Smooth muscle cell (in vitro differentiated cells): ENCODE measurements around the gene REPS2. TPM values are rescaled to one million over a fixed set of nuclear protein-coding genes. Genes with fewer than 3 reads are reported as not detected.

Source experiments
- DNase-seq: peaks from one replicate; lab custom pipeline; 2025; ENCODE audit not compliant: unreplicated experiment; lab: John Stamatoyannopoulos, UW
- H2AFZ ChIP-seq: fragments of 200-600 bp; sonication (generic); 2 replicates; pipeline ENCODE4 v1.6.0; 2016; ENCODE audit warnings: antibody characterized with exemption, low read depth, mild to moderate bottlenecking
- H3F3A ChIP-seq: fragments of 200-600 bp; sonication (generic); 2 replicates; pipeline ENCODE4 v1.6.0; 2017; ENCODE audit warnings: antibody characterized with exemption, low read depth
- H3K27ac ChIP-seq: fragments of 200-600 bp; sonication (generic); 2 replicates; pipeline ENCODE4 v1.5.1; 2016; ENCODE audit warnings: low read depth, mild to moderate bottlenecking
- H3K27me3 ChIP-seq: fragments of 200-600 bp; sonication (generic); 2 replicates; pipeline ENCODE4 v1.6.1; 2016; ENCODE audit warnings: low read depth, mild to moderate bottlenecking
- H3K36me3 ChIP-seq: fragments of 200-600 bp; sonication (generic); 2 replicates; pipeline ENCODE4 v1.5.1; 2016; ENCODE audit warnings: low read depth
- H3K4me1 ChIP-seq: fragments of 200-600 bp; sonication (generic); 2 replicates; pipeline ENCODE4 v1.5.1; 2016; ENCODE audit warnings: low read depth
- H3K4me2 ChIP-seq: fragments of 200-600 bp; sonication (generic); 2 replicates; pipeline ENCODE4 v1.6.0; 2016; ENCODE audit warnings: mild to moderate bottlenecking
- H3K4me3 ChIP-seq: fragments of 200-600 bp; sonication (generic); 2 replicates; pipeline ENCODE4 v1.5.1; 2016; ENCODE audit warnings: mild to moderate bottlenecking
- H3K79me2 ChIP-seq: fragments of 200-600 bp; sonication (generic); 2 replicates; pipeline ENCODE4 v1.6.0; 2016; ENCODE audit warnings: low read depth, mild to moderate bottlenecking
- H3K9ac ChIP-seq: fragments of 200-600 bp; sonication (generic); 2 replicates; pipeline ENCODE4 v1.6.0; 2016; ENCODE audit warnings: low read depth
- H3K9me3 ChIP-seq: fragments of 200-600 bp; sonication (generic); replicated peaks from 2 replicates; pipeline ENCODE4 v1.5.1; 2016; ENCODE audit warnings: low read depth
- H4K20me1 ChIP-seq: fragments of 200-600 bp; sonication (generic); 2 replicates; pipeline ENCODE4 v1.6.0; 2016; ENCODE audit warnings: low read depth
- CTCF ChIP-seq: fragments of 200-600 bp; sonication (generic); IDR thresholded peaks from 2 replicates; pipeline ENCODE4 v1.5.1; 2017; ENCODE audit warnings: borderline replicate concordance, mild to moderate bottlenecking, antibody characterized with exemption; ENCODE audit not compliant: insufficient read depth, poor library complexity, severe bottlenecking
- WGBS: methylation state at CpG from one replicate; pipeline ENCODE4 v1.1.7; 2016; ENCODE audit warnings: low lambda C conversion rate; 5-methylcytosine and 5-hydroxymethylcytosine counted together
- polyA plus RNA-seq: library from polyadenylated mRNA; unstranded; fragments of >200 nt; fragmentation: Nextera tagmentation; extraction: Ambion mirVana; gene quantifications from 2 replicates; pipeline ENCODE4 v1.2.1, GENCODE V29; 2016
- total RNA-seq: library from RNA; depleted of rRNA; stranded (reverse); fragments of >200 nt; gene quantifications from 2 replicates; pipeline ENCODE4 v1.2.3, GENCODE V29; 2014

REPS2 gene
- total and polyA plus RNA-seq, 2 experiments from 2014 or later: 1.0 to 1.2 TPM

GRCh38 chrX:17023661-17024060 lies 77.2 kb downstream of the REPS2 start:
- no peaks in the 10 kb centered on the region for H3K36me3 ChIP-seq
- H3K4me1 ChIP-seq: no peaks in the 10 kb centered on the region
- no peak for DNase-seq
- H3F3A ChIP-seq: no peaks in the 10 kb centered on the region
- no peak overlapping the region for H2AFZ ChIP-seq
- H3K4me2 ChIP-seq: no peak overlapping the region
- no peak for TF ChIP-seq CTCF
- H3K9me3 ChIP-seq: no peaks in the 10 kb centered on the region
- H3K4me3 ChIP-seq: no peak overlapping the region
- no peaks in the 10 kb centered on the region for H4K20me1 ChIP-seq
- WGBS: 89% methylated on average over 2 of the region's 2 CpGs
- no peak overlapping the region for H3K9ac ChIP-seq
- H3K27ac ChIP-seq: no peak overlapping the region
- no peaks in the 10 kb centered on the region for H3K79me2 ChIP-seq
- H3K27me3 ChIP-seq: no peaks in the 10 kb centered on the region

GRCh38 chrX:17024886-17025285 lies 78.4 kb downstream of the REPS2 start:
- Histone ChIP-seq H3K9me3 (no peaks in the 10 kb centered on the region), H3K4me3 (no peak overlapping the region), H3K79me2 (no peaks in the 10 kb centered on the region), H3K27ac (no peak overlapping the region), H3F3A (no peaks in the 10 kb centered on the region), H3K9ac (no peak overlapping the region), H2AFZ (no peak overlapping the region), H3K4me2 (no peak overlapping the region), H3K36me3 (no peaks in the 10 kb centered on the region), H3K4me1 (no peaks in the 10 kb centered on the region), H4K20me1 (no peaks in the 10 kb centered on the region), H3K27me3 (no peaks in the 10 kb centered on the region)
- TF ChIP-seq CTCF: no peak
- WGBS: 48% methylated on average over 11 of the region's 11 CpGs
- DNase-seq: no peak

- no peak overlapping the region for H3K9ac ChIP-seq
- no peak overlapping the region for H3K4me2 ChIP-seq
- H4K20me1 ChIP-seq: no peaks in the 10 kb centered on the region
- H3K27me3 ChIP-seq: no peaks in the 10 kb centered on the region
- H2AFZ ChIP-seq: no peak overlapping the region
- no peak for TF ChIP-seq CTCF
- 79% methylated on average over 7 of the region's 7 CpGs for WGBS
- no peaks in the 10 kb centered on the region for H3F3A ChIP-seq
- H3K36me3 ChIP-seq: no peaks in the 10 kb centered on the region
- no peak for DNase-seq
- no peaks in the 10 kb centered on the region for H3K79me2 ChIP-seq
- H3K27ac ChIP-seq: no peak overlapping the region
- H3K4me1 ChIP-seq: no peaks in the 10 kb centered on the region
- H3K9me3 ChIP-seq: no peaks in the 10 kb centered on the region
- no peak overlapping the region for H3K4me3 ChIP-seq
Observed at GRCh38 chrX:17025621-17026302, 79.3 kb downstream of the REPS2 start.

GRCh38 chrX:17027931-17028330 lies 81.5 kb downstream of the REPS2 start:
- Histone ChIP-seq H3K4me1 (no peaks in the 10 kb centered on the region), H3K79me2 (no peaks in the 10 kb centered on the region), H4K20me1 (no peaks in the 10 kb centered on the region), H3K36me3 (no peaks in the 10 kb centered on the region), H3K9me3 (no peaks in the 10 kb centered on the region), H3F3A (no peaks in the 10 kb centered on the region), H3K4me2 (no peak overlapping the region), H3K9ac (no peak overlapping the region), H2AFZ (no peak overlapping the region), H3K27ac (no peak overlapping the region), H3K27me3 (no peaks in the 10 kb centered on the region), H3K4me3 (no peak overlapping the region)
- DNase-seq: no peak
- 57% methylated on average over 2 of the region's 2 CpGs for WGBS
- TF ChIP-seq CTCF: no peak
